WTC11 (cell line): ENCODE data around the gene SHOC2.

Experiments used
- CREB1 ChIP-seq: sonication (generic); formaldehyde crosslinking; IDR thresholded peaks from 2 replicates; pipeline ENCODE4 v1.8.0; 2023; ENCODE audit warnings: mild to moderate bottlenecking, missing genetic modification reagents
- FOXK1 ChIP-seq: sonication (generic); formaldehyde crosslinking; IDR thresholded peaks from 2 replicates; pipeline ENCODE4 v1.8.0; 2022; ENCODE audit warnings: mild to moderate bottlenecking, moderate library complexity, missing genetic modification reagents
- NFYB ChIP-seq: sonication (generic); formaldehyde crosslinking; conservative IDR thresholded peaks from 2 replicates; pipeline ENCODE4 v1.8.0; 2022; ENCODE audit warnings: low read depth, missing genetic modification reagents
- NR3C1 ChIP-seq: sonication (generic); formaldehyde crosslinking; conservative IDR thresholded peaks from 2 replicates; pipeline ENCODE4 v1.8.1; 2023; ENCODE audit warnings: low read depth, mild to moderate bottlenecking, missing genetic modification reagents
- TF ChIP-seq, protein P1 (sequence below): sonication (generic); formaldehyde crosslinking; IDR thresholded peaks from 2 replicates; pipeline ENCODE4 v1.8.1; 2022; ENCODE audit warnings: low read depth, missing genetic modification reagents, borderline replicate concordance
- TF ChIP-seq, protein P2 (sequence below): fragments of 200-600 bp; IDR thresholded peaks from 2 replicates; pipeline ENCODE4 v1.8.0; 2022; ENCODE audit warnings: antibody characterized with exemption

GRCh38 chr10:110919349-110919931, at the start of gene SHOC2:
- TF ChIP-seq, protein P1, sequence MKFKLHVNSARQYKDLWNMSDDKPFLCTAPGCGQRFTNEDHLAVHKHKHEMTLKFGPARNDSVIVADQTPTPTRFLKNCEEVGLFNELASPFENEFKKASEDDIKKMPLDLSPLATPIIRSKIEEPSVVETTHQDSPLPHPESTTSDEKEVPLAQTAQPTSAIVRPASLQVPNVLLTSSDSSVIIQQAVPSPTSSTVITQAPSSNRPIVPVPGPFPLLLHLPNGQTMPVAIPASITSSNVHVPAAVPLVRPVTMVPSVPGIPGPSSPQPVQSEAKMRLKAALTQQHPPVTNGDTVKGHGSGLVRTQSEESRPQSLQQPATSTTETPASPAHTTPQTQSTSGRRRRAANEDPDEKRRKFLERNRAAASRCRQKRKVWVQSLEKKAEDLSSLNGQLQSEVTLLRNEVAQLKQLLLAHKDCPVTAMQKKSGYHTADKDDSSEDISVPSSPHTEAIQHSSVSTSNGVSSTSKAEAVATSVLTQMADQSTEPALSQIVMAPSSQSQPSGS (CRISPR knock-in tag): no peak
- TF ChIP-seq, protein P2, sequence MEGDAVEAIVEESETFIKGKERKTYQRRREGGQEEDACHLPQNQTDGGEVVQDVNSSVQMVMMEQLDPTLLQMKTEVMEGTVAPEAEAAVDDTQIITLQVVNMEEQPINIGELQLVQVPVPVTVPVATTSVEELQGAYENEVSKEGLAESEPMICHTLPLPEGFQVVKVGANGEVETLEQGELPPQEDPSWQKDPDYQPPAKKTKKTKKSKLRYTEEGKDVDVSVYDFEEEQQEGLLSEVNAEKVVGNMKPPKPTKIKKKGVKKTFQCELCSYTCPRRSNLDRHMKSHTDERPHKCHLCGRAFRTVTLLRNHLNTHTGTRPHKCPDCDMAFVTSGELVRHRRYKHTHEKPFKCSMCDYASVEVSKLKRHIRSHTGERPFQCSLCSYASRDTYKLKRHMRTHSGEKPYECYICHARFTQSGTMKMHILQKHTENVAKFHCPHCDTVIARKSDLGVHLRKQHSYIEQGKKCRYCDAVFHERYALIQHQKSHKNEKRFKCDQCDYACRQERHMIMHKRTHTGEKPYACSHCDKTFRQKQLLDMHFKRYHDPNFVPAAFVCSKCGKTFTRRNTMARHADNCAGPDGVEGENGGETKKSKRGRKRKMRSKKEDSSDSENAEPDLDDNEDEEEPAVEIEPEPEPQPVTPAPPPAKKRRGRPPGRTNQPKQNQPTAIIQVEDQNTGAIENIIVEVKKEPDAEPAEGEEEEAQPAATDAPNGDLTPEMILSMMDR: no peak
- no peak for TF ChIP-seq FOXK1 (CRISPR knock-in tag)
- TF ChIP-seq CREB1: no peak
- TF ChIP-seq NFYB (CRISPR knock-in tag): no peak
- TF ChIP-seq NR3C1 (CRISPR knock-in tag): no peak
